Measurements from ENCODE around the gene CST7.
"Not testable (repeated sequence)": the region's sequence is repeated elsewhere in the genome, so short reads cannot be mapped to it uniquely, and the experiment has no call there.

The CST7 gene, protein sequence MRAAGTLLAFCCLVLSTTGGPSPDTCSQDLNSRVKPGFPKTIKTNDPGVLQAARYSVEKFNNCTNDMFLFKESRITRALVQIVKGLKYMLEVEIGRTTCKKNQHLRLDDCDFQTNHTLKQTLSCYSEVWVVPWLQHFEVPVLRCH

DNA sequence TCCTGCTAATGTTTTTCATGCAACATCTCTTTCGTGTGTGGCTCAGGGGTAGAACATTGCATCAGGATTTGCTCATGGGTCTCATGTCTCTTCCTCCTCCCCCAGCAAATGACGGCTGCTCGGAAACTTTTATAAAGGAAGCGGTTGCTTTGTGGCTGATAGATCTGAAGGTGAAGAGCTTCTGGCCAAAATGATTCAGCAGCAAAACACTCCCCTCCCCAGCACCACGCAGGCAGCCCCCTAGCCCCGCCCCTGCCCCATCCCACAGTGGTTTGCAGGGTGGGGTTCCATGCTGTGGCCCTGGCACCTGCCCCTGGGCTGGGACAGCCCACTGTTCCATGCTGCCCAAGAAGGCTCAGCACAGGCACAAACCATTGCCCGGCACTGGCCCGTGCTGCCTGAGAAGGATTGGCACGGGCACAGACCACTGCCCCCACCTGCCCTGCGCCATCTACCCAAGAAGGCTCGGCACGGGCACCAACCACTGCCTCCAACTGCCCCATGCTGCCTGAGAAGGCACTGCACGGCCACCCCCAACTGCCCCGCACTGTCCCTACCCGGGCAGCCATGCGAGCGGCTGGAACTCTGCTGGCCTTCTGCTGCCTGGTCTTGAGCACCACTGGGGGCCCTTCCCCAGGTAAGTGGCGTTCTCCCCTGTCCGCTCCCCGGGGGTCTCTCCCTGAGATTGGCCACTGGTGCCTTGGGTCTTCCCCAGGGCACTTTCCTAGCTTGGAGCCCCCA is at the start of gene CST7:
Gene CST7 (plus strand): TSS at position 331 of the 741 bp plus-strand sequence. CDS start 237 bp downstream, at position 568.
- DNase-seq, result no peak

DNA sequence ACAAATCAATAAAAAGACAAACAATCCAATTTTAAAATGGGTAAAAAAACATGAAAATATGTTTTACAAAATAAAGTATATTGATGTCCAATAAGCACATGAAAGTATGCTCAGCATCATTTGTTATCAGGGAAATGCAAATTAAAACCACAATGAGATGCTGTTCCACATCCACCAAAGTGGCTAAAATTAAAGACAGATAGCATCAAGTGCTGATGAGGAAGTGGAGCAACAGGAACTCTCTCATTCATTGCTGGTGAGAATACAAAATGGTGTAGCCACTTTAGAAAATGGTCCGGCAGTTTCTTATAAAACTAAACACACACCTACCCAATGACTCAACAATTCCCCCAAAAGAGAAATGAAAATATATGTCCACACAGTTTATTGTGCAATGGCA is 42.3 kb upstream of the CST7 start:
- no peak for DNase-seq

DNA sequence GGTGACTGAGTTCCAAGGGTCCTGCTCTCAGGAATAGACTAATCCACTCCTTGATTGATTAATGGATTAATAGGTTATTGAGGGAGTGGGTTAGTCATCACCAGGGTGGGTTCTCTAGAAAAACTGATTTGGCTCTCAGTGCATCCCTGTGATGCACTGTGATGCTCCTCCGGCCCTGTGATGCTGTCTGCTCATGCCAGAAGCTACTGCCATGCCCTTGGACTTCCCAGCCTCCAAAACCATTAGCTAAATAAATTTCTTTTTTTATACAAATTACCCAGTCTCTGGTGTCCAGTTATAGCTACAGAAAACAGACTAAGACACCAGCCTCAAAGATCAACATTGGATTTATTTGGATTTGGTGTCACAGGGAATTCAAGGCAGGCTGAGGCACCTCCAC is 40.4 kb upstream of the CST7 start:
- DNase-seq, result no peak

DNA sequence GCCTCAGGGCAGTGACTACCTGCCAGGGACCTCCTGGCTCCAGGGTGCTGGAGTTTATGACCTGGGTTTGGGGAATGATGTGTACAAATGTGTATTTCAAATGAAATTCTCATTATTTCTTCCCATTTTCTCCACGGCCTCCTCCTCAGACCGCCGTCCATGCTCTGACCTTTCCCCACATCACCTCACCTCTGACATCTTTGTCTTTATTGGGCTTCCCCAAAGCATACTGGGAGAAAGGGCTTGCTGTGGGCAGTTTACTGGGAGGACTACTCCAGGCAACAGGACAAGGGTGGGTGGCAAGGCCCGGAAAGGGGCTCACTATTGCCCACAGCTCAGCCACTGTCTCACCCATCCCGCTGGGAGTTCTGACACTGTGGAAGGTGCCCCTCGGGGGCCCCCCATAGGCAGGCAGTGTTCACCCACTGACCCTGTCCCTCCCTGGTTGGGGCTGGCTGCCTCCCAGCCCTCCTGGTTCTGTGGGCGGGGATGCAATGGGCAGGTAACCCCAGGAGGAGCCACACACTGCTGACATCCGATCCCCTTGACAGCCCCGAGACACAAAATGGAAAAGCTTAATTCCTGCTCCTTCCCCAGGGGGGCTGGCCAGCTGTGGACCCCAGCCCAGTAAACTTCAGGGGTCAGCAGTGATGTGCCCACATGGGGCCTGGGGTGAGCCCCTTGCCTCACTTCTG is 39.8 kb upstream of the CST7 start:
- no peak for DNase-seq

DNA sequence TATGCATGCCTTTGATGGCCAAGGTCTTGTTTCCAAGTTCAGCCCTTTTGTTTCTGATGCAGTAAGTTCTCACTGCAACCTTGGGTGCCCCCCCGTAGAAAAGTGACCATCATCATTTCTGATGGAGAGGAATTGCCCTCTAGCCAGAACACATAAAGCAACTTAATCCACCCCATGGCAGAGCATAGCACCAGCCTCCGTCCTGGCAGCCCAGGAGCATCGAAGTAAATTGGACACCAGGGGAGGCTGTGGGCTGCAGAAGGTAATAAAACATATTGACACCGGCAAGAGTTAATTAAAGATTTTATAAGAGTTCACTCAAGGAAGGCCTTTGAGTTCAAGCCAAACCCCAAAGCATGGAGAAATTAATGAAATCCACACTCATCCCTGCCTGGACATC is 39.2 kb upstream of the CST7 start:
- no peak for DNase-seq

DNA sequence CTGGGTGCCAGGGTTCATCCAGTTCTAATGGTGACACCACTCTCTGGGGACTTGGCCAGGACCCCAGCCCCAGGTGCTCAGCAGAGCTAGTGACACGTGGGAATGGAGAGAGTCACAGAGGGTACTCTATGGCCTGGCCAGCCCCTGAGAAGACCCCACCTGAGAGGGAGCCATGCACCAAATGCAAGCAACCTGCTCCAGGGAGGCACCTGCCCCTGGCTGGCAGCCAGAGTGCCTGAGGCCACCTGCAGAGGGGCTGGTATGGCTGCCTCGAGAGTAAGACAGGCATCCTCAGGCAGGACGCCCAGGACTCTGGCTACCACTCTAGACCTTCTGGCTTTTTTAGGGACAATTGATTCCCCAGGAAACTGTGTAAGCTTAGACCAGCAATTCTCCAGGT is 38.6 kb upstream of the CST7 start:
- peak; percentile 76 for DNase-seq

DNA sequence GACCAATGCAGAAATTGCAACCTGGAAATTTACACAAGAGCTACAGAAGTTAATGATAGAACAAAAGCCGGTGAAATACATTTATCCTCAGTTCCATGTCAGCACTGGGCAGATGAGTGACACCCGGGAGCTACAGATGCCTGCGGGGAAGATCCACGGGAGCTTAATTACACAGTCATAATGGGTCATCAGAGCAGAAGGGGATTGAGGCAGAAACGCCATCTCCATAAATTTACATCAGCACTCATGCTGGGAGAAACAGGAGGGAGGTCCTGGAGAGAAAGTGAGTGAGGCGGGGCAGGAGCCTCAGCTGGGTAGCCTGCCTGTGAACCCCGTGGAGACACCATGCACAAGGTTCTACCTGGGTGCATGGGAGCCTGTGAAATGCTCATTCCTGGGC is 37.6 kb upstream of the CST7 start:
- peak; percentile 96 for DNase-seq

DNA sequence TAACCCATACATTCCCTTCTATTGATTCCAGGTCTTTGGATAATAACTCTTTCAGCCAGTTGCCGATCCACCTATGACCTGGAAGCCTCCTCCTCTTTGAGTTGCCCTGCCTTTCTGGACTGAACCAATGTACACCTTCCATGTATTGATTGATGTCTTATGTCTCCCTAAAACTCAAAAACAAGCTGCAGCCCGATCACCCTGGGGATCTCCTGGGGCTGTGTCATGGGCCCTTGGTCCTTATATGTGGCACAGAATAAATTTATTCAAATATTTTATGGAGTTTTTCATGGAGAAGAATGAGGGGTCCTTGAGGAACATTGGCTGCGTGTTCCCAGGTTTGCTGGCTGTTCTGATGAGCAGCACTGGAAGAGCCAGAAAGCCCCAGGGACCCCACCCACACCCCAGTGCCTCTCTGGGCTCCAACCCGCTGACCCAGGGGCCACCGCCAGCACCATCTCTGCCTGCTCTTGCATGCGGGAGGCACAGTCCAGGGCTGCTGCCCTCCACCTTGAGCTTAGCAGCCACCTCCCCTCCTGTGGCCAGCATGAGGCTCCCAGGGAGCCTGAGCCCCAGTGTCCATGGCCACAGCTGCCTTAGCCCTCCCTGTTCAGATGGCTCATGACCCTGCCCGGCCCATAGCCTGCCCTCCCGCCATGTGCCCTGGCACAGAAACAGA is 36.5 kb upstream of the CST7 start:
- DNase-seq, result no peak

DNA sequence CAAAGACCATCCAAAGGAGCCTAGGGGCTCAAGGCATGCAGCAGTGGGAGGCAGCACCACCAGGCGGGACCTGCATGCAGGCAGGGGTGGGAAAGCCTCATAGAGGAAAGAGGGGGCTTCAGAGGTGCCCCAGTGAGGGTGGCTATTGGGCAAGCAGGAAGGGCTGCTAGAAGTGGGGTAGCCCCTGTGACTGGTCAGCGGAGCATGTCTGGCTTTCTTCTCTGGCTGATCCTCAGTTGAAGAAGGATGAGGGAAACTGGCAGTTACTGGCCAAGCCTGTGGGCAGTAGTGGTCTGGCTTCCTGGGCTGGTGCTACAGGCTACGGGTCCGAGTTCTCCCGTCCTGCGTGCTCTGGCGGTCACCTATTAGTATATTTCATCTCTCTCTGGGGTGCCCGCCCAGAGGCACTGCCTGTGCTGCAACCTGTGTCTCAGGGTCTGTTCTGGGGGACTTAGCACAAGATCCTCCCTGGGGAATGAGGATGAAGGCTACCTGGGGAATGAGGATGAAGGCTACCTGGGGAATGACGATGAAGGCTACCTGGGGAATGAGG is 35.9 kb upstream of the CST7 start:
- no peak for DNase-seq

DNA sequence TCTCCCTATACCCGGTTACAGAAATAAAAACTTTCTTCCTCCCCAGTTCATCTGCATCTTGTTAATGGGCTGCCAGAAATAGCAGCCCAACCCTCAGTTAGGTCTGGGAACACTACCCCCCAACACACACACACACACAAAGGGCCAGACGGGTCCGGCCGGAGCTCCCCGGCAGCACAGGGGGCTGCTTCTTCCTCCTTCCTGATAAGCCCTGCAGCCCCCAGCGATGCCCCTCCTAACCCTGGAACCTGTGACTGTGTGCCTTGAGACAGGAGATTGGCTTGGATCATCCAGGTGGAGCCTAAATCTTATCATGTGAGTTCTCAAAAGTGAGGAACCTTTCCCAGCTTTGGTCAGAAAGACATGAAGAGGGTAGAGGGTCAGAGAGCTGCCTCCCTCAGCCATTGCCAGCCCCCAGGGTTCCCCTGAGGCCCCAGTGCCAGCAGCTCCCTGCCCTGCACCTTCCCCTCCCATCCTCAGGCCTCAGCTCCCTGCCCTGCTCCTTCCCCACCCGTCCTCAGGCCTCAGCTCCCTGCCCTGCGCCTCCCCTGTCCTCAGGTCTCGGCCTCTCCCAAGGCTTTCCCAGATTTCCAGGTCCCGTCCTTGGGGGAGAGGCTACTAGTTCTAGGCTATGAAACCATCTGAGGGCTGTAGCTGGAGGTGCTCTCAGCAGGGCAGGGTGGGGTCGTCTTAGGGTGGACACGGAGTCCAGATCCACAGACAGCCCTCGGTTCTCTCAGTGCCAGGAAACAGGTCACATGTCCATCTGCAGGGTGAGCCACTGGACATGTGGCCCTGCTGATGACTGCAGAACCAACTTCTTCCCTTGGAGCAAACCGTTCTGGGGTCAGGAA is 34.5 kb upstream of the CST7 start:
- DNase-seq, result no peak

DNA sequence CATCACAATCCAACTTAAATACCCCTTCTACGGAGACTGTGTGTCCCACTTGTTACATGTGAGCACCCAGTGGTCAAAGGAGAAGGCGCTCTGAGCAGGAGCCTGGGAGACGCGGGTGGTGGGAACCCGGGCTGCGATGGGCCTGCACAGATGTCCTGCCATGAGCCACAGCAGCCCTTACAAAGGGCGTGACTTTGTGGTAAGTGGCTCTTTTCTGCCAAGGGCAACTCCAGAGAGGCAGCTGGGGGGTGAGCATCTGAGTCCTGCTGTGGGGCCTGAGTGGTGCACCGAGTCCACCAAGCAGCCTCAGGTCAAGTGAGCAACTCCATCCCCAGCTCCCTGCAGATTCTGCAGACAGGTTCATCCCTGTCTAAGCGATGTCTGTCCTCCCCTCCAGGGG is 33.6 kb upstream of the CST7 start:
- no peak for DNase-seq

DNA sequence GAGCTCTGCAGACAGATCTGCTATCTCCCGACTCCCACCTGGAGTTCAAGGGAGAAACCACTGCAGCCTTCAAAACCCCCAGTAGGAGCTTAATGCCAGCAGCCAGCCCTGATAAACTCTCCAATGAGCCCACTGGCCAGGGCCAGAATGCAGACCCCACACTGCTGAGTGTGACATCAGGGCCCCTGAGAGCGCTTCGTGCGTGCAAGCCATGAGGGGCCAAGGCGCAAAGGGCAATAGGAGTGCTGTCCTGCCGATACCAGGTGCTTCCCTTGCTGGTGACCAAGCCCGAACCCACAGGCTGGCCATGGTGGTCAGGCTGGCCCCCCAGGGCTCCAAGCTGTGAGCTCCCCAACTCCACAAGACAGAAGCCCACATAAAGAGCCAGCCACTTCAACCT is 33.2 kb upstream of the CST7 start:
- no peak for DNase-seq

DNA sequence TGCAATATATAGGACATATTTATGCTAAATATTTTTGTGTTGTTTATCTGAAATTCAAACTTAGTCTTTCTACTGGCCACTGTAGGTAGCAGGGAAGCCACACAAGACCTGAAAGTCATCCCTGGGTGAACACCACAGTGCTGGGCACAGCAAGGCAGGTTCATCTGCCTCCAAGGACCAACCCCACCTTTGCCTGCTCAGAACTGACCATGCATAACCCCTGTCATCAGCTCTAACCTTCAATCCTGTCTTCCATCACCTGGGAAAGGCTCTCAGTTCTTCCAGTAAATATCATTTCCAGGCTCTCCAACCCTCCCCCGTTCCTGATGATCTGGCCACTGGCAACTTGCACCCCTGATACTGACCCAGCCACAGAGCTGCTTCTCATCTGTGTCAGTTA is 32.7 kb upstream of the CST7 start:
- DNase-seq, result no peak

DNA sequence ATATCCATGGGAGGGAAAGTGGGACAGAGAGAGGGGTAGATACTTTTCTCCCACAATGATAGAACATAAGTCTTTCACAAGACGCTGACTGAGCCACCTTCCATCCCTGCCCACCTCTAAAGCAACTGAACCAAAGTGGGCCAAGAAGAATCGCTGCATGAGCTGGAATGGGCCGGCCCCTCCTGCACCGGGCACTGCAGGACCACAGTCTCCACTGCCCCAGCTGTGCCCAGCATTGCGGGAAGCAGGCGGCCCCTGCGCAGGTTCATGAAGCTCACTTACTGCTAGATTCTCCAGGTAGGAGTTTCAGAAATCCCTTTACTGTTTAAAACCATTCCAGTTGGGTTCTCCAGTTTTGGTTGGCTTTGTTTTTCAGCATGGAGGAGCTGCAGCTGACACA is 32.0 kb upstream of the CST7 start:
- DNase-seq, result no peak

DNA sequence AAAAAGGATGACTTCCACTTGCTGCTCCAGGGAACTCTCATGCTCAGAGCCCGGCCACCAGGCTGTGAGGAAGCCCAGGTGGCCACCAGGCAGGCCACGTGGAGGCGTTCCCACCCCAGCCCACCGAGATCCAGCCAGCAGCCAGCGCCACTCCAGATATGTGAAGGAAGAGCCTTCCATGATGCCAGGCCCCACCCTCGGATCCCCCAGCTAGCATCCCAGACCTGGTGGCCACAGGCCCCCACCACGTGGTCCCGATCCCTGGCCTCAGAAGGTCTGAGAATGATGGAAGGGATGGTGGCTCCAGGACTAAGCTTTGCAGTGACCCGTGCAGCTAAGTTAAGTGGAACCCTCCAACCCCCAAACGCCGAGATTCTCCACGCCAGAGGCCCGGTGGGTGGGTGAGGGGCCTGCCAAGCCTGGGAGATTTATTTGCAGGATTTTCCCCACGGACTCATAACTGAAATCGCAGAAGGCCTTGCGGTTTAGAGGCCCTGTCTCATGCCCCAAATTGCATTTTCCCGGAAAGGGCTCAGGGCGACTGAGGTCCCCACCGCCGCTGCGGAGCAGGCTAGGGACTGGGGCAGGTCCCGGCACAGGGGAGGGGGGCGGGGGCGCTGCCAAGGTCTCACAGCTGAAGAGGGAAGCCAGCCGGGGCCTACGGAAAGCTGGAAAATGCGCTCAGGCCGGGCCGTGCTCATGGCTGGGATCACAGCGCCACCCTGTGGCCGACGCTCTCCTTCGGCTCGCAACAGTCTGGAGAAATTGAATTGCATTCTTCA is 31.1 kb upstream of the CST7 start:
- DNase-seq, result peak; percentile 81

DNA sequence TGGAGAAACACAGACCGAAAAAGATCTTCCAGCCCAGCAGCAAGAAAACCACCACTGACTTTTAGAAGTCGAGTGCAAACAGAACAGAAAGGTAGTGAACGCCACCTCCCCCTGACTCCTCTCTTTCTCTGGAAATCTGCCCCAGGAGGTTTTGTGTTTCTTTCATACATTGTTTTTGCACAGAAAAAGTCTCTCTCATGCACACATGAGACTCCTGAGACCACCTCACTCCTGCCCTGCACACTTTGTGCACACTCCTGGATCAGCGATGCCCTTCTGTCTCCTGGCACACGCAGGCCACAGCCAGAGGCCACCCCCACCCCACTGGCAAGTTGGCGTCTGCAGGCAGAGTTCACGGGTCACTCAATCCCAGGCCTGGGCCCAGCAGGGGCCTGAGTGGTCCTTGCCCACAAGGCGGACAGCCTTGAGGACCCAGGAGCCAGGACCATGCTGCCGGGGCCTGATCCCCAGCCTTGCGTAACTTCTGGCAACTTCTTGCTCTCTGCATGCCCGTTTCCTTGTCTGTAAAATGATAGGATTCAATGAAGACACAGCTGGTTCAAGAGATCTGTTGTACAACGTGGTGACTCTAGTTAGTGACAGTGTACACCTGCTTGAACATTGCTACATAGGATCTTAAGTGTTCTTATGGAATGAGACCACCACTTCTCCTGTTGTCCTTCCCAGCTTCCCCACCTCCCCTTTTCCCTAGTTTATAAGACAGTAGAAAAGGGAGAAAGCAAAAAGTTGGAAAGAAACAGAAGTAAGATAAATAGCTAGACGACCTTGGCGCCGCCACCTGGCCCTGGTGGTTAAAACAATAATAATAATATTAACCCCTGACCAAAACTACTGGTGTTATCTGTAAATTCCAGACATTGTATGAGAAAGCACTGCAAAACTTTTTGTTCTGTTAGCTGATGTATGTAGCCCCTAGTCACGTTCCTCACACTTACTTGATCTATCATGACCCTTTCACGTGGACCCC is 30.2 kb upstream of the CST7 start:
- DNase-seq, result peak; percentile 13

DNA sequence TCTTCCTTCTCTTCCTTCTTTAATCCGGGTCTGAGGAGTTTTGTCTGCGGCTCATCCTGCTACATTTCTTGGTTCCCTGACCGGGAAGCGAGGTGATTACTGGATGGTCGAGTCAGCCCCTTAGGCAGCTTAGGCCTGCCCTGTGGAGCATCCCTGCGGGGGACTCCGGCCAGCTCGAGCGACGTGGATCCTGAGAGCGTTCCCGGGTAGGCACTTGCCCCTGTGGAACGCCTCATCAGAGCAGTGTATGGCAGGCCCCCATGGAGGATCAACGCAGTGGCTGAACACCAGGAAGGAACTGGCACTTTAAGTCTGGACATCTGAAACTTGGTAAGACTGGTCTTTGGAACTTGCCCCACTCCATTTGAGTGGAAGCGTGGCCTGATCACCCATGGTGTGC is 29.4 kb upstream of the CST7 start:
- DNase-seq, result not testable (repeated sequence)

DNA sequence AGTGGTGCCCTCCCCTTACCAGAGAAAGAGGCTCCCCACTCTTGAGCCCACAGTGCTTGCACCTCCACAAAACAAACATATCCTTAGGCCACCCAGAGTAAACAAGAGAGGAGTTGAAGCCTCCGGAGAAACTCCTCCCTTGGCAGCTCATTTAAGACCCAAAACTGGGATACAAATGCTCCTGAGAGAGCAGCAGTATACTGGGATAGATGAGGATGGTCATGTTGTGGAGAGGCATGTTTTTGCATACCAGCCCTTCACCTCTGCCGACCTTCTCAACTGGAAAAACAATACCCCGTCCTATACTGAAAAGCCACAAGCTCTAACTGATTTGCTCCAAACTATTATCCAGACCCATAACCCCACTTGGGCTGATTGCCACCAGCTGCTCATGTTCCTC is 28.4 kb upstream of the CST7 start:
- DNase-seq, result not testable (repeated sequence)

DNA sequence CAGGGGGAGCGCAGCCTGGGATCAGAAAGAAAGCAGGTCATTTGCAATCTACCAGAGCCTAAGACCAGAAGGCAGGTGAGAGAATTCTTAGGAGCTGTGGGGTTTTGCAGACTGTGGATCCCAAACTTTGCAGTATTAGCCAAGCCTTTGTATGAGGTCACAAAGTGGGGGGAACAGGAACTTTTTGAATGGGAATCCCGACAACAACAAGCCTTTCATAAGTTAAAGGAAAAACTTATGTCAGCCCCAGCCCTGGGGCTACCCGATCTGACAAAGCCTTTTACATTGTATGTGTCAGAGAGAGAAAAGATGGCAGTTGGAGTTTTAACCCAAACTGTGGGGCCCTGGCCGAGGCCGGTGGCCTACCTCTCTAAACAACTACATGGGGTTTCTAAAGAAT is 19.8 kb upstream of the CST7 start:
- not testable (repeated sequence) for DNase-seq
